Measurements from ENCODE around the gene MMP24.
"Not testable (repeated sequence)": the region's sequence is repeated elsewhere in the genome, so short reads cannot be mapped to it uniquely, and the experiment has no call there.

MMP24 gene

DNA sequence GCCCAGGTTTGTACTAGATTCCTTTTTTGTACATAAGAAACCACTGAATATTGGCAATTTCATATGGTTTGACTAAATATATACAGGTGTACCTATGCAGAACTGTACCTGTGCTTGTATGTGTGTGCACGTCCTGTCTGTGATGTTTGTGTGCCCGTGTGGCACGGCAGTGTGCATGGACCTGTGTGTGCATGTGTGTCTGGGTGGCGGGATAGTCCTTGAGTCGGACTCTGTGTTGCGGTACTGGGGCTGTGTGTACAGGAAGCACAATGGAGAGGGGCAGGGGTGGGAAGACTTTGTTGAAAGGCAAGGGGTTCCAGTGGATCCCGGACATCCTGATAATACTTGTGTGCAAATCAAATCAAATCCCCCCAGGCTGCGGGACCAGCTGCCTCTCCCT is 69.2 kb downstream of the MMP24 start:
- DNase-seq: no peak

GRCh38 chr20:35296101-35296554 is 69.6 kb downstream of the MMP24 start:
- no peak for DNase-seq

DNA sequence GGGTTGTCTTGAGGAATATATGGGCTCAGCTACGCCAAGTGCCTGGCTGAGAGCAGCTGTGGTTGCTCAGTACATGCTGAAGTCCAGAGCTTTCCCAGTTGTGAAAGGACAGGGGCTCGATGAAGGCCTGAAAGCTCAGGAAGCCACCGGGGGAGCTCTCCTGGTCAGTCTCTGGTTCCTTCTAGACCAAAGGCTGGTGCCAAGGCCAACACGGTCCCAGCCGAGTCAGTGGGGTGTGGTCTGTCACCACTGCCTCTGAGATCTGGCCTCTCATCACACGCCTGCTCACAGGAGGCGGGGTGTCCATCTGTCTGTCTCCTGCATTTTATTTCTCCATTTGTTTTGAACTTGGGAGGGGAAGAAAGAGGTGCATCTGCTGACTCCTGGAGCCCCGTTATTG is 70.7 kb downstream of the MMP24 start:
- DNase-seq: no peak

DNA sequence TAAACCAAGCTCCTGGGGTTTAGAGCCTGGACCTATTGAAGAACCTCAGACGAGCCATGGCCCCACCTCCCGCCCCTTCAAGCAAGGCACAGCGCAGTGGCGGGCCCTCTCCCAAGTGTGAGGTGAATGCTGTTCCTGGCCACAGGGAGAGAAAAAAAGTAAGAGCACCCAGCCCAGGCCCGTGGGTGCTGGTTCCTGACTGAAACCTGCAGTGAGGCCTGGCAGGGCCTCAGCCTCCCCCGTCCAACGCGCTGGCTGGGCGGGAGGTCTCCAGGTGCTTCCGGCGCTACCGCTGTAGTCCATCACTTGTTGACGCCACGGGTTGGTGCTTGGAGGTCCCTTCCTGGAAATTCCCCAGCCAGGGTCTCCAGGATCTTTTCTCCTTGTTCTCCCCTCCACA is 71.2 kb downstream of the MMP24 start:
- DNase-seq: no peak

- DNase-seq: no peak
These were observed 71.8 kb downstream of the MMP24 start for GRCh38 chr20:35298264-35298663.

DNA sequence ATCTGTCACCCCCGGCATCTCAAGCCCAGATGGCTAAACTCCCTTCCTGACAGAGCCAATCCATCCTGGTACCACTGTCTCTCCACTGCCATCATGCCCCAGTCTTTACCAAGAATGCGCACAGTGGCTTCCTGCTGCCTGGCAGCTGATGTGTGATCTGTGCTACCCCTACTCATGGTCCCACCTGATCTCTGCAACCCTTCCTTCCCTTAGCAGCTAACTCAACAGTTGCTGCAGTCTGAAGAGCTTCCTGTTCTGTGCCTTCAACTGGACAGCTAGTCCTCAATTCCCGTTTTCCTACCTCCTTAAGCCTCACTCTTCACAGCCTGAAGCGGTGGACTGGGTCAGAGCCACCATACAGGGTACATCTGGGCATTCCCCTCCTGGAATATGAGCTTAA is 73.3 kb downstream of the MMP24 start:
- no peak for DNase-seq

DNA sequence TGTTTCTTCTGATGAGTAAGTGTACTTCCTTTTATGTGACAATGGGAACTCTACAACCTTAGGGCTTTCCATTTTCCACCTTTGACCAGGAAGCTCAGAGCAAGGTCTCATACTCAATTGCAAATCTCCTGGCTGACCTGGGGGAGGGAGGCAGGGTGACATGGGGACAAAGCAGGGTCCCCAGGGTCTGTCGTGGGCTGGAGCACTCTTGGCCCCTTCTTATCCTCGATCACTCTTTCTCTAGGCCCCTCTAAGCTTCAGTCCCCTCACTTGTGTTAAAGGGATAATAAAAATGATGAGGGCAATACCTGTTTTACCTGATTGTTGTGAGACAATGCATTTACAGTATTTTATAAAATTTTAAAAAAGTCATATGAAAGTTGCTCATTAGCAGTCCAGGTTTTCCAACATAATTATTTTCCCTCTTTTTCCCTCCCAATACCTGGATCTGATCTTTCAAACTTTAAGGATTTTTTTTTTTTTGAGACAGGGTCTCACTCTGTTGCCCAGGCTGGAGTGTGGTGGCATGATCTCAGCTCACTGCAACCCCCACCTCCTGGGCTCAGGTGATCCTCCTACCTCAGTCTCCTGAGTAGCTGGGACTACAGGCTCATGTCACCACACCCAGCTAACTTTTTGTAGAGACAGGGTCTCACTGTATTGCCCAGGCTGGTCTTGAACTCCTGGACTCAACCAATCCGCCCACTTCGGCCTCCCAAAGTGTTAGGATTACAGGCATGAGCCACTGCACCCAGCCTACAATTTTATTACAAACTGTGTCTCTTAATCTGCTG is 74.2 kb downstream of the MMP24 start:
- no peak for DNase-seq

DNA sequence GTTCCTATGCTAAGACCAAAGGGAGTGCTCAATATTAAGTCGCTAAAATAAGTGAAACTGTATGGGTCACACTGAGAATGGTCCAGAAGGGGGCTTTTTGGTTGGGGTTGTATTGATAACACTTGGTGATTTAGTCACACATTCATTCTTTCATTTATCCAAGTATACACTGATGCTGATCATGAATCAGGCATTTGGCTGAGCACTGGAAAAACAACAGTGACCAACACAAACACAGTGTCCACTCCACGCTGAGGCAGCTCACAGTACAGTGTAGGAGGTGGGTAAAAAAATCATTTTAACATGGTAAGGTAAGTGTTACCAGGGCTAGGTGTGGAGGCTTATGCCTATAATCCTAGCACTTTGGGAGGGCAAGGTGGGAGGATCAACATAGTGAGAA is 74.9 kb downstream of the MMP24 start:
- no peak for DNase-seq

GRCh38 chr20:35302421-35303335 is 76.2 kb downstream of the MMP24 start:
- no peak for DNase-seq

DNA sequence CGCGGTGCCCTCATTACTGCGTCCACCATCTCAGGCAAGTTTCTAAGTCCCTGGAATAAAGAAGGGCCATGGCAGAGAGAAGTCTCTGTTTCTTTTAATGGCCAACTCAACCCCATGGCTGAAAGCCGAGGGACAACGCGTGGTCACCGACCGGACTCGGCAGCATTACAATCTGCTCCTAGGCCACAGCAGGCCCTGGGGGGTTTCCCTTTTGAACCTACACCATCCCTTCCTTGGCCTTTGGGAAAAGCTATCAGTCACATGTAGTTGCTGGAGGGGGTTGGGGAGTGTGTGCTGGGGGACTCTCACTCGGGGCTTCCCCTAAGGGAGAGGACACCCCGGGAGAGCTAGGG is 76.9 kb downstream of the MMP24 start:
- DNase-seq: no peak

DNA sequence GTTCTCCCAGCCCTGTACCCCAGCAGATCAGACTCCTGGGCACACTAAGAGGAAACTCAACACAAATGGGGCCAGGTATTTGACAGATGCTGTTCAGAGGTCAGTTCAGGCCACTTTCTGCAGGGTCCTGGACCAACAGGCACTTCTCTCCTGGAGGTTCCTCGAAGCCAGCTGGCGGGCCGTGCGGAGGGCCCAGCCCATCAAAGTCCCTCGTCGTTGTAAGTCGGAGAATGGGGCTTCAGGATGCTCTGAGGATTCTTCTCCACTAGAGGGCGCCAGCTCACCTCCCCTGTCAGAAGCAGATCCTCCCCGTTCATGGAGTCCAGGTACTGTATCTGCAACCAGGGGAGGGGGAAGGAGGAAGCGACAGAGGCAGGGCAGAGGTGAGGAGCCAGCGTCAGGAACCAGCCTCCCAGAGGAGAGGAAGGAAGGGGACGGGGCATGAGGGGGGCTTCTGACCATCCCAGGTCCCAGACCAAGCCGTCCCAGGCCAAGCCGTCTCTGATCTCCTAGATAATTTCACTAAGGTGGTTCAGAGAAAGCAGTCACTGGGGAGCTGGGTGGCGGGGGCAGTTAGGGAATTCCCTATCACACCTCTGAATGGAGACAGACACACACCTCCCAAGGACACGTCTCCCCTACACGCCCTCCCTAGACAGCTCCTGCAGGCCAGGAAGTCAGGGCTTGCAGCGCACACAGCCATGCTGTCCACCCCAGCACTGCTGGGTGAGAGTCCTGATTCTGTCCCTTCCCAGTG is 77.4 kb downstream of the MMP24 start:
- DNase-seq: peak; percentile 92

- no peak for DNase-seq
These were observed 78.5 kb downstream of the MMP24 start for GRCh38 chr20:35304956-35305355.

DNA sequence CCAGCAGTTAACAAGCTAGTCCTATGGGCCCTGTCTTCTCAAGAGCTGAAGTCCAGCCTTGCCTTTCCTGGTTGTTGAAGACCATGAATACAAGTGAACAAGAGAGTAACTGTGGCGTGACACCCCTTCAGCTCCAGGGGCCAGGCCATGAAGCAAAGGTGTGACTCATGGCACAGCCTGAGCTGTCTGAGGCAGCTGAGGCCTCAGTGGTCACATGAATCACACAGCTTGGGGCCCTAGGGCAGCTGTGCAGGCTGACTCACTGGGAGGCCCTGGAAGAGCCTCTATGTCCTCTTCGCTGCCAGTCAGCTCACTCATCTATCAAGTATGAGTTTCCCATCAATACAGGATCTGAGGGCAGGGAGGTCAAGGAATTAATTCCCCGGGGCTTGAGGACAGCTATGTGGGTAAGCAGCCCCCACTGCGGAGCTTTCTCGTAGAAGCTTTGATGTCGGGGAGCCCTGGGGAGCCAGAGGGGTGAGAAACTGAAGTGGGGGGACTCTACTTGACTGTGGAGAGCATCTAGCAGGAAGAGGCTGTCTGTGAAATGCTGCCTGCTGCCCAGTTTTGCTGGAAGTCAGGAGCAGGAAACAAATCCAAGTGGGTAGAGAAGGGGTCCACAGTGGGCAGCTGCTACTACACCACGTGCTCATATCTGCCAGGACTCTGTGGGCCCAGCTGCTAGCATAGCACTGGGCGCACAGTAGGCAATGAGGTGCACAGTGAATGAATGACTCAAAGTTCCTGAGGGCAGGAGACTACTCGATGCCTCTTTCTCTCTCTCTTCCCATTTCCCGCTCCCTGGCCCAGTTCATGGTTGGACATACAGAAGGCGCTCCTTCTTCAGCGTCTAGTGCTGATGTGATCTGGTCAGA is 79.4 kb downstream of the MMP24 start:
- DNase-seq: no peak

DNA sequence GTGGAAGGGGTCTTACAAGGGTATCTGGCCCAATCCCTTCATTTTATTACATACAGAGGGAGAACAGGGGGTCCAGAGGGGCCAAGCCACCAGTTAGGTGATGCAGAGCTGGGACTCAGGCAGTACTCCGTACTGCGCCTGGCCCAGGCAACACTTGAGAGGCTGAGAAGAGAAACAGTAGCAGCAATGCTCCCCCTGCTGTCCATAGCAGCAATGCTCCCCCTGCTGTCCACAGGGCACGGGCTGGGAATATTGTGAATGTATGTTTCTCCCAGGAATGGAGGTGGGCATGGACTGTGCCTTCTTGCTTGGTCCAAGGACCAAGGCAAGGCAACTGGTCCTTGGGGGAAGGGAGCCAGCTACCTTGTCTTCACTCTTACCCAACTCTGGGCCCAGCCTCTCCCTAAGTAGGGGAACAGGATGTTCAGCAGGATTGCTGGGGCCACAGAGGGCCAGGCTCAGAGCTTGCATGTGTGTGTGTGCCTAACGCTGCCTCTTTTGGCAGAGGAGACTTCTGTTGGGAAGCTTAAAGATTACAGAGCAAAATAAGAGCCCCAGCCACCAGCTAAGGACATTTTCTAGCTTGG is 80.5 kb downstream of the MMP24 start:
- no peak for DNase-seq

DNA sequence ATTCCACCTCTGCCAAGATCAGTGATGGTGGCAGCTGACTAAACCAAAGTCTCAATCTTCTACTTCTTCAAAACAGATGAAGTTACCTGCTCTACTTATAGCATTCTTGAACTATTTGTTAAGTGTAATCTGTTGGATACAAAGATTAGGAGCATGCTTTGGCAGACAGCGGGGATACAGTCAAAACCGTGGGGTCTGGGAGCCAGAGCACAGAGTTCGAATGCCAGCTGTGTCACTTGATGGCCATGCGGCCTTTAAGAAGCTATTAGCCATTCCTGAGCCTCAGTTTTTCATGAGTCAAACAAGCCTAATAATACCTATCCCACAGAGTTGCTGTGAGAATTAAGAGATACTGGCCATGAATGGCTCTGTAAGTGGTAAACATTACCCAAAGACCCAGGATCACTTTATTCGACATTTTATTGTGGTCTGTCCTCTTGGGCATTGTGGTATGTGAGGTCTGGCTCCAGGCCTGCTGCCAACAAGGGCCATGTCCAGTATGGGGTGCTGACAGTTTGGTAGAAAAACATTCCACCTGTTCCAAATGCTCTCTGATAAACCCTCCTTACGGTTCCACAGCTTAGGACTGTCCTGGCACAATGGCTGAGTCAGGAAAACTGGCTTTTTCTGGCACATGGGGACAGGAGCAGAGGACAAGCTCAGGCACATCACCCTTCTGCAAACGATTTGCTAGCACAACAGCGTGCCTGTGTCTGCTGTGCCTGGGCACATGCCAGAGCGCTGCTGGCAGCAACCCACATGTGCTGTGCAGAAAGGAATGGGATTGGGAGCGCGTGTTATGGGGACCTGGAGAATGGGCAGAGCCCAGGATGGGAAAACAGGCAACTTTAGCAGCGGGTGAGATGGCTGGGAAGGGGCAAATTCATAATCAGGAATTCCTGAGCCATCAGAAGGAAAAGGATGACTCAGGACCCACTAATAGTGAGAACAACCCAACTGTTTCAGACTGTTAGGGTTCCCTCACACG is 81.5 kb downstream of the MMP24 start:
- no peak for DNase-seq

- no peak for DNase-seq
These were observed 84.9 kb downstream of the MMP24 start for GRCh38 chr20:35311409-35311808.

GRCh38 chr20:35311822-35312221 is 85.3 kb downstream of the MMP24 start:
- DNase-seq: no peak

- DNase-seq: no peak
These were observed 85.8 kb downstream of the MMP24 start for GRCh38 chr20:35312318-35312717.

DNA sequence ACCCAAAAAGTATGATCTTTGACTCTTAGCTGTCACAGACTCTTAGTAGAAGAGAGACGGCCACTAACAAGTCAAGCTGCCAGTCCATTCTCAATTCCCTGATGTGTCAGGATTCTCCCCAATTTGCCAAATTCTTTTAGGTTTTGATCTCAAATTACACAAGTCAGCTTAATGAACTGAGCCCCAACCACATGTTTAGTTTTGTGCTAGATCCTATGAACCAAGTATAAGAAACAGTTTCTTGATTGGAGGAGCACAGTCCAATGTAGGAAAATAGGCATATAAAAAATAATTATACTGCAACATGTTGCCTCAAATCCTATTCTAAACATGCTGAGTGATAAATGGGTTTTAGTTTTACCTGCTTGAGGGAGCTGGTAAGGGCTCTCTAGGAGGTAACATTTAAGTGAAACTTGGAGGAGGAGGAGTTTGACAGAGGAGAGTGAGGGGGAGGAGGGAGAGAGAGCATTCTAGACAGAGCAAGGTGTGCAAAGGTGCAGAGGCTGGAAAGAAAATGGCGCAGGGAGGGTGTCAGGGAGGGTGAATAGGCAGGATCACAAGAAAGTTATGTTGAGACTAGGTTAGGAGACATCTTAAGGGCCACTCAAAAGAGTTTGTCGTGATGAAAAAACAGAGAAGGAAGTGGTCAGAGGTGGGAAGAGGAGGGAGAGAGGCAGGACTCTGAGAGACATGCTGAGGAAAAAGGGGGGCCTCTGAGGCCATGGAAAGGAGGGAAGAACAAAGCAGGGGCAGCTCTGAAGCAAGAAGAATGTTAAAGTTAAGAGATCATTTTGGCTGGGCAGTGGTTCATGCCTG is 88.5 kb downstream of the MMP24 start:
- DNase-seq: no peak

DNA sequence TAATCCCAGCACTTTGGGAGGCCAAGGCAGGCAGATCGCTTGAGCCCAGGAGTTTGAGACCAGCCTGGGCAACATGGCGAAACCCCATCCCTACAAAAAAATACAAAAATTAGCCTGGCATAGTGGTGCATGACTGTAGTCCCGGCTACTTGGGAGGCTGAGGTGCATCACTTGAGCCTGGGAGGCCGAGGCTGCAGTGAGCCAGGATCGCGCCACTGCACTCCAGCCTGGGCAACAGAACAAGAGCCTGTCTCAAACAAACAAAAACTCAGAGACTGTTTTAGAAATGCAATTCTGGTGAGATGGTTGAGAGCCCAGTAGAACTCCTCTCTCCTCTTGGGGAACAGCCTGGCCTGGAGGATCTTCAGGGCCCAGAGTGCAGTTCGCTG is 89.1 kb downstream of the MMP24 start:
- DNase-seq: not testable (repeated sequence)
